Rectal smooth muscle tissue (tissue), 1 donor: Measurements from ENCODE around the gene CDKN1A.
A peak's percentile ranks its signal among the peaks of the same experiment; 100 is the strongest.

Experiments
- H3K27ac ChIP-seq: one replicate; pipeline ENCODE4 v1.7.0; 2013; ENCODE audit warnings: low read depth, low read length, inconsistent platforms
- H3K27me3 ChIP-seq: one replicate; pipeline ENCODE4 v1.7.0; 2013; ENCODE audit warnings: low read length; ENCODE audit not compliant: control insufficient read depth, insufficient read depth
- H3K36me3 ChIP-seq: one replicate; pipeline ENCODE4 v1.7.0; 2013; ENCODE audit warnings: low read length; ENCODE audit not compliant: control insufficient read depth, insufficient read depth
- H3K4me1 ChIP-seq: one replicate; pipeline ENCODE4 v1.7.0; 2013; ENCODE audit warnings: low read length; ENCODE audit not compliant: control insufficient read depth, insufficient read depth
- H3K4me3 ChIP-seq: one replicate; pipeline ENCODE4 v1.7.0; 2013; ENCODE audit warnings: low read length
- H3K9ac ChIP-seq: one replicate; pipeline ENCODE4 v1.7.0; 2013; ENCODE audit warnings: low read length

CDKN1A gene

GRCh38 chr6:36735110-36736071 lies 56.9 kb downstream of the CDKN1A start:
- H3K27me3 ChIP-seq = no peaks in the 10 kb centered on the region
- no peak overlapping the region for H3K9ac ChIP-seq
- no peaks in the 10 kb centered on the region for H3K36me3 ChIP-seq
- peak overlapping the region; percentile 46 for H3K4me3 ChIP-seq
- peak overlapping the region; percentile 81 for H3K27ac ChIP-seq
- peaks cover 9% of the 10 kb centered on the region for H3K4me1 ChIP-seq
